H9 (cell line): ENCODE measurements around the gene STK35. TPM values are rescaled to one million over a fixed set of nuclear protein-coding genes. Genes with fewer than 3 reads are reported as not detected.

Experiments used
- DNase-seq: peaks from one replicate; pipeline ENCODE4 v3.0.0-alpha.2; 2017
- H2AFZ ChIP-seq: one replicate; pipeline ENCODE4 v1.6.1; 2013; ENCODE audit warnings: mild to moderate bottlenecking, low read length, control low read depth, moderate library complexity
- H2AK5ac ChIP-seq: 2 replicates; pipeline ENCODE4 v1.6.1; 2013; ENCODE audit warnings: low read length, control low read depth, mixed read lengths; ENCODE audit not compliant: insufficient read length
- H2BK120ac ChIP-seq: one replicate; pipeline ENCODE4 v1.6.1; 2013; ENCODE audit warnings: low read depth, mild to moderate bottlenecking, low read length, control low read depth, inconsistent platforms; ENCODE audit not compliant: poor library complexity, severe bottlenecking
- H2BK12ac ChIP-seq: 2 replicates; pipeline ENCODE4 v1.6.1; 2013; ENCODE audit warnings: low read length, control low read depth, mixed read lengths, low read depth; ENCODE audit not compliant: insufficient read length
- H2BK15ac ChIP-seq: 2 replicates; pipeline ENCODE4 v1.6.1; 2013; ENCODE audit warnings: low read depth, low read length, control low read depth
- H2BK20ac ChIP-seq: one replicate; pipeline ENCODE4 v1.6.1; 2013; ENCODE audit warnings: low read depth, mild to moderate bottlenecking, low read length, control low read depth, inconsistent platforms; ENCODE audit not compliant: poor library complexity, severe bottlenecking
- H2BK5ac ChIP-seq: 2 replicates; pipeline ENCODE4 v1.6.1; 2013; ENCODE audit warnings: low read length, control low read depth, mixed read lengths; ENCODE audit not compliant: insufficient read length
- H3K14ac ChIP-seq: 2 replicates; pipeline ENCODE4 v1.6.1; 2013; ENCODE audit warnings: low read length, control low read depth; ENCODE audit not compliant: insufficient read depth
- H3K18ac ChIP-seq: 2 replicates; pipeline ENCODE4 v1.6.1; 2013; ENCODE audit warnings: low read depth, mild to moderate bottlenecking, mixed read lengths, low read length, control low read depth; ENCODE audit not compliant: insufficient read length
- H3K23ac ChIP-seq: 2 replicates; pipeline ENCODE4 v1.6.1; 2013; ENCODE audit warnings: low read length, control low read depth, mixed read lengths, low read depth; ENCODE audit not compliant: insufficient read length
- H3K23me2 ChIP-seq: 2 replicates; pipeline ENCODE4 v1.6.1; 2013; ENCODE audit warnings: low read depth, mild to moderate bottlenecking, mixed read lengths, low read length, control low read depth; ENCODE audit not compliant: insufficient read length, poor library complexity, severe bottlenecking
- H3K27ac ChIP-seq: 2 replicates; pipeline ENCODE4 v1.5.1; 2013; ENCODE audit warnings: low read length, control low read depth, mixed read lengths, low read depth; ENCODE audit not compliant: insufficient read length
- H3K27me3 ChIP-seq: 2 replicates; pipeline ENCODE4 v1.6.1; 2013; ENCODE audit warnings: low read length, control low read depth, inconsistent platforms; ENCODE audit not compliant: insufficient read depth
- H3K4ac ChIP-seq: 2 replicates; pipeline ENCODE4 v1.6.1; 2013; ENCODE audit warnings: low read depth, mild to moderate bottlenecking, control low read depth, inconsistent platforms, low read length, moderate library complexity
- H3K4me1 ChIP-seq: 2 replicates; pipeline ENCODE4 v1.6.1; 2013; ENCODE audit warnings: low read length, control low read depth, inconsistent platforms; ENCODE audit not compliant: insufficient read depth
- H3K4me2 ChIP-seq: 2 replicates; pipeline ENCODE4 v1.6.1; 2013; ENCODE audit warnings: low read length, control low read depth, mixed read lengths; ENCODE audit not compliant: insufficient read length, insufficient read depth
- H3K56ac ChIP-seq: 2 replicates; pipeline ENCODE4 v1.6.1; 2013; ENCODE audit warnings: low read depth, mild to moderate bottlenecking, mixed read lengths, low read length, control low read depth; ENCODE audit not compliant: insufficient read length
- H3K79me1 ChIP-seq: 2 replicates; pipeline ENCODE4 v1.6.1; 2013; ENCODE audit warnings: low read depth, mild to moderate bottlenecking, moderate library complexity, low read length, control low read depth, inconsistent platforms; ENCODE audit not compliant: insufficient read depth, poor library complexity, severe bottlenecking
- H3K79me2 ChIP-seq: 2 replicates; pipeline ENCODE4 v1.6.1; 2013; ENCODE audit warnings: low read length, control low read depth, inconsistent platforms; ENCODE audit not compliant: insufficient read depth
- H3K9ac ChIP-seq: 2 replicates; pipeline ENCODE4 v1.6.1; 2013; ENCODE audit warnings: low read length, control low read depth, mixed read lengths; ENCODE audit not compliant: insufficient read length; ENCODE audit errors: extremely low read depth
- H3K9me3 ChIP-seq: one replicate; pipeline ENCODE4 v1.6.1; 2013; ENCODE audit warnings: low read depth, low read length, inconsistent platforms; ENCODE audit not compliant: control insufficient read depth
- H3T11ph ChIP-seq: one replicate; pipeline ENCODE4 v1.6.1; 2013; ENCODE audit warnings: mild to moderate bottlenecking, low read length, control low read depth, inconsistent platforms
- H4K20me1 ChIP-seq: one replicate; pipeline ENCODE4 v1.6.1; 2013; ENCODE audit not compliant: control insufficient read depth, insufficient read length, insufficient read depth
- H4K5ac ChIP-seq: 2 replicates; pipeline ENCODE4 v1.6.1; 2013; ENCODE audit warnings: low read depth, mild to moderate bottlenecking, mixed read lengths, low read length, control low read depth; ENCODE audit not compliant: insufficient read length
- H4K8ac ChIP-seq: replicated peaks from 2 replicates; pipeline ENCODE4 v1.6.1; 2013; ENCODE audit warnings: low read length, control low read depth, mixed read lengths, low read depth; ENCODE audit not compliant: insufficient read length
- H4K91ac ChIP-seq: 2 replicates; pipeline ENCODE4 v1.6.1; 2013; ENCODE audit warnings: low read depth, mild to moderate bottlenecking, moderate library complexity, mixed read lengths, low read length, control low read depth; ENCODE audit not compliant: insufficient read length
- H3K27ac Mint-ChIP-seq, 3 experiments: 2 replicates in 2 of 3; 3 replicates in 1 of 3; pipeline ENCODE4 v1.8.0; 2020 to 2021; ENCODE audit warnings: mixed read lengths in 3 of 3, mild to moderate bottlenecking in 1 of 3, moderate library complexity in 1 of 3
- H3K27me3 Mint-ChIP-seq: 2 replicates; pipeline ENCODE4 v1.8.0; 2021; ENCODE audit warnings: low read depth, mild to moderate bottlenecking, moderate library complexity, mixed read lengths
- H3K36me3 Mint-ChIP-seq, 3 experiments: 2 replicates in 2 of 3; 3 replicates in 1 of 3; pipeline ENCODE4 v1.8.0; 2020 to 2021; ENCODE audit warnings: low read depth in 3 of 3, mixed read lengths in 3 of 3; ENCODE audit not compliant: insufficient read depth in 1 of 3
- H3K4me1 Mint-ChIP-seq, 2 experiments: 2 replicates each; pipeline ENCODE4 v1.8.0; 2020; ENCODE audit warnings: mixed read lengths in 2 of 2
- H3K4me3 Mint-ChIP-seq, 2 experiments: 2 replicates in 1 of 2; 3 replicates in 1 of 2; pipeline ENCODE4 v1.8.0; 2020 to 2021; ENCODE audit warnings: mild to moderate bottlenecking in 2 of 2, mixed read lengths in 2 of 2, moderate library complexity in 1 of 2
- H3K9me3 Mint-ChIP-seq, 2 experiments: 2 replicates in 1 of 2; 3 replicates in 1 of 2; pipeline ENCODE4 v1.8.0; 2020; ENCODE audit warnings: mild to moderate bottlenecking in 2 of 2, mixed read lengths in 2 of 2, moderate library complexity in 1 of 2
- WGBS: extraction: QIAGEN DNeasy Blood & Tissue Kit; methylation state at CpG from one replicate; pipeline ENCODE4 v1.1.7; 2013; ENCODE audit warnings: missing lambda C conversion rate, low lambda C conversion rate, mixed read lengths; ENCODE audit not compliant: insufficient read length; ENCODE audit errors: extremely low coverage; 5-methylcytosine and 5-hydroxymethylcytosine counted together
- total RNA-seq: library from RNA; stranded (reverse); gene quantifications from 2 replicates; pipeline ENCODE4 v1.2.1, GENCODE V29; 2021
- TF ChIP-seq, protein P1 (sequence below): fragments of 200-600 bp; sonication (generic); conservative IDR thresholded peaks from 3 replicates; pipeline ENCODE4 v1.8.0; 2021; ENCODE audit warnings: antibody characterized with exemption, mild to moderate bottlenecking

STK35 gene
- total RNA-seq, 1 experiment from 2014 or later, result 66.2 TPM

- no peak overlapping the region for H3K4me3 Mint-ChIP-seq
- DNase-seq, result no peak
- Histone ChIP-seq H4K91ac (no peak overlapping the region), H2BK12ac (no peak overlapping the region), H2BK15ac (no peak overlapping the region), H3K9ac (no peak overlapping the region), H2AFZ (no peak overlapping the region), H3K23ac (no peak overlapping the region), H3K27ac (no peak overlapping the region), H2BK20ac (no peak overlapping the region), H3K4me1 (no peaks in the 10 kb centered on the region), H3K79me2 (peaks cover 9% of the 10 kb centered on the region; the same call in 1 of the 2 replicates), H3K23me2 (no peaks in the 10 kb centered on the region), H4K5ac (no peak overlapping the region), H3K9me3 (no peaks in the 10 kb centered on the region), H3K18ac (no peak overlapping the region), H3K27me3 (no peaks in the 10 kb centered on the region), H2AK5ac (no peak overlapping the region), H2BK5ac (no peak overlapping the region), H3K4ac (no peak overlapping the region), H3K79me1 (no peaks in the 10 kb centered on the region), H3K14ac (no peak overlapping the region), H2BK120ac (no peak overlapping the region), H3K56ac (no peak overlapping the region), H4K20me1 (no peaks in the 10 kb centered on the region), H3T11ph (no peak overlapping the region), H4K8ac (no peak overlapping the region), H3K4me2 (no peak overlapping the region)
- peaks cover 14 to 26% (median 17%) of the 10 kb centered on the region in 3 experiments for H3K36me3 Mint-ChIP-seq
- H3K27ac Mint-ChIP-seq, result no peak overlapping the region
- no CpG with 5 or more reads among the region's 5 CpGs for WGBS
- TF ChIP-seq, protein P1, sequence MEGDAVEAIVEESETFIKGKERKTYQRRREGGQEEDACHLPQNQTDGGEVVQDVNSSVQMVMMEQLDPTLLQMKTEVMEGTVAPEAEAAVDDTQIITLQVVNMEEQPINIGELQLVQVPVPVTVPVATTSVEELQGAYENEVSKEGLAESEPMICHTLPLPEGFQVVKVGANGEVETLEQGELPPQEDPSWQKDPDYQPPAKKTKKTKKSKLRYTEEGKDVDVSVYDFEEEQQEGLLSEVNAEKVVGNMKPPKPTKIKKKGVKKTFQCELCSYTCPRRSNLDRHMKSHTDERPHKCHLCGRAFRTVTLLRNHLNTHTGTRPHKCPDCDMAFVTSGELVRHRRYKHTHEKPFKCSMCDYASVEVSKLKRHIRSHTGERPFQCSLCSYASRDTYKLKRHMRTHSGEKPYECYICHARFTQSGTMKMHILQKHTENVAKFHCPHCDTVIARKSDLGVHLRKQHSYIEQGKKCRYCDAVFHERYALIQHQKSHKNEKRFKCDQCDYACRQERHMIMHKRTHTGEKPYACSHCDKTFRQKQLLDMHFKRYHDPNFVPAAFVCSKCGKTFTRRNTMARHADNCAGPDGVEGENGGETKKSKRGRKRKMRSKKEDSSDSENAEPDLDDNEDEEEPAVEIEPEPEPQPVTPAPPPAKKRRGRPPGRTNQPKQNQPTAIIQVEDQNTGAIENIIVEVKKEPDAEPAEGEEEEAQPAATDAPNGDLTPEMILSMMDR, result no peak
- no peaks in the 10 kb centered on the region for H3K27me3 Mint-ChIP-seq
- no peaks in the 10 kb centered on the region for H3K9me3 Mint-ChIP-seq
- H3K4me1 Mint-ChIP-seq, result peaks cover 14 to 20% of the 10 kb centered on the region in 2 experiments
Measured at GRCh38 chr20:2123720-2124119, 22.1 kb downstream of the STK35 start.
